SK-N-SH treated with all-trans-retinoic acid at 6 μM for 48 hours (cell line): ENCODE data around the gene PLA2G4F.

Experiments
- ARNTL ChIP-seq: fragments of 450-650 bp; formaldehyde crosslinking; IDR thresholded peaks from 2 replicates; pipeline ENCODE4 v1.5.0; 2020; ENCODE audit warnings: low read depth, mild to moderate bottlenecking, moderate library complexity, borderline replicate concordance
- BACH2 ChIP-seq: fragments of 250-450 bp; sonication (Bioruptor Pico); IDR thresholded peaks from 2 replicates; pipeline ENCODE4 v1.9.0; 2021; ENCODE audit warnings: mild to moderate bottlenecking, borderline replicate concordance
- CSRNP3 ChIP-seq: fragments of 250-450 bp; sonication (Bioruptor Pico); IDR thresholded peaks from 2 replicates; pipeline ENCODE4 v1.5.1; 2021; ENCODE audit warnings: mild to moderate bottlenecking, moderate library complexity
- OSR1 ChIP-seq: fragments of 250-450 bp; sonication (Bioruptor Pico); IDR thresholded peaks from 2 replicates; pipeline ENCODE4 v1.8.0; 2022; ENCODE audit warnings: moderate library complexity, mild to moderate bottlenecking, inconsistent platforms
- SNAI2 ChIP-seq: fragments of 250-450 bp; sonication (Bioruptor Pico); IDR thresholded peaks from 2 replicates; pipeline ENCODE4 v1.5.0; 2020; ENCODE audit warnings: mild to moderate bottlenecking, moderate library complexity
- TOX ChIP-seq: fragments of 250-450 bp; sonication (Bioruptor Pico); IDR thresholded peaks from 2 replicates; pipeline ENCODE4 v1.8.0; 2021; ENCODE audit warnings: mild to moderate bottlenecking, moderate library complexity, borderline replicate concordance
- ZFP30 ChIP-seq: fragments of 450-650 bp; formaldehyde crosslinking; IDR thresholded peaks from 2 replicates; pipeline ENCODE4 v1.5.0; 2022; ENCODE audit warnings: mild to moderate bottlenecking, moderate library complexity
- ZNF70 ChIP-seq: fragments of 450-650 bp; formaldehyde crosslinking; IDR thresholded peaks from 2 replicates; pipeline ENCODE4 v1.5.0; 2020; ENCODE audit warnings: mild to moderate bottlenecking, moderate library complexity
- TF ChIP-seq, protein P1 (sequence below): fragments of 250-450 bp; sonication (Bioruptor Pico); IDR thresholded peaks from 2 replicates; pipeline ENCODE4 v1.8.0; 2021; ENCODE audit warnings: low read depth, mild to moderate bottlenecking, moderate library complexity, borderline replicate concordance

- TF ChIP-seq, protein P1, sequence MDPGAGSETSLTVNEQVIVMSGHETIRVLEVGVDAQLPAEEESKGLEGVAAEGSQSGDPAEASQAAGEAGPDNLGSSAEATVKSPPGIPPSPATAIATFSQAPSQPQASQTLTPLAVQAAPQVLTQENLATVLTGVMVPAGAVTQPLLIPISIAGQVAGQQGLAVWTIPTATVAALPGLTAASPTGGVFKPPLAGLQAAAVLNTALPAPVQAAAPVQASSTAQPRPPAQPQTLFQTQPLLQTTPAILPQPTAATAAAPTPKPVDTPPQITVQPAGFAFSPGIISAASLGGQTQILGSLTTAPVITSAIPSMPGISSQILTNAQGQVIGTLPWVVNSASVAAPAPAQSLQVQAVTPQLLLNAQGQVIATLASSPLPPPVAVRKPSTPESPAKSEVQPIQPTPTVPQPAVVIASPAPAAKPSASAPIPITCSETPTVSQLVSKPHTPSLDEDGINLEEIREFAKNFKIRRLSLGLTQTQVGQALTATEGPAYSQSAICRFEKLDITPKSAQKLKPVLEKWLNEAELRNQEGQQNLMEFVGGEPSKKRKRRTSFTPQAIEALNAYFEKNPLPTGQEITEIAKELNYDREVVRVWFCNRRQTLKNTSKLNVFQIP (CRISPR knock-in tag): no peak
- no peak for TF ChIP-seq ARNTL (CRISPR knock-in tag)
- TF ChIP-seq ZFP30 (CRISPR knock-in tag): no peak
- TF ChIP-seq ZNF70 (CRISPR knock-in tag): no peak
- no peak for TF ChIP-seq SNAI2 (CRISPR knock-in tag)
- TF ChIP-seq CSRNP3 (CRISPR knock-in tag): no peak
- no peak for TF ChIP-seq BACH2
- no peak for TF ChIP-seq TOX (CRISPR knock-in tag)
- TF ChIP-seq OSR1: no peak
These were observed 3.7 kb upstream of the PLA2G4F start for GRCh38 chr15:42160136-42160535.
